ENCODE results near the gene DENND2C.

GRCh38 chr1:114718661-114719423, 49.0 kb upstream of the DENND2C start:
- TF ChIP-seq BHLHE40 (IDR thresholded peaks at IDR 0.05; ENCODE audit: low read length), result no peak
- TF ChIP-seq ZBTB26 (CRISPR knock-in tag; IDR thresholded peaks at IDR 0.05; ENCODE audit: borderline replicate concordance), result no peak
- TF ChIP-seq ATF1 (CRISPR knock-in tag; IDR thresholded peaks at IDR 0.05), result no peak
- no peak for TF ChIP-seq CTCF (CRISPR knock-in tag; IDR thresholded peaks at IDR 0.05)
- no peak for TF ChIP-seq ZFP82 (CRISPR knock-in tag; IDR thresholded peaks at IDR 0.05; ENCODE audit: borderline replicate concordance)
- no peak for TF ChIP-seq POLR2A (IDR thresholded peaks at IDR 0.05; ENCODE audit: insufficient read depth in 1 of 2, low read depth in 2 of 2, low read length in 2 of 2)
